H1 (cell line): Measurements from ENCODE around the gene ZNF292. TPM values are rescaled to one million over a fixed set of nuclear protein-coding genes. Genes with fewer than 3 reads are reported as not detected.
"Not testable (repeated sequence)": the region's sequence is repeated elsewhere in the genome, so short reads cannot be mapped to it uniquely, and the experiment has no call there.

ENCODE experiments used
- CTCF ChIA-PET: fragments of 300-600 bp; sonication (Branson Sonifier 250); formaldehyde crosslinking; loops from one replicate; lab custom pipeline; 2021; ENCODE audit not compliant: partially characterized antibody; lab: Charles Lee
- POLR2A ChIA-PET: fragments of 300-600 bp; sonication (Branson Sonifier 250); formaldehyde crosslinking; loops from one replicate; lab custom pipeline; 2021; ENCODE audit warnings: inconsistent platforms; ENCODE audit not compliant: partially characterized antibody; lab: Charles Lee
- DNase-seq, 2 experiments: peaks; one replicate each; pipeline versions ENCODE4 v3.0.0 to v3.0.0-alpha.2; 2010 to 2022; ENCODE audit warnings: low spot score in 2 of 2, low read depth in 1 of 2, mixed read lengths in 1 of 2
- FAIRE-seq: peaks from 2 replicates; lab custom pipeline; 2011; peaks lifted over from hg19 to GRCh38; lab: Jason Lieb, UNC
- H2AFZ ChIP-seq: 2 replicates; pipeline ENCODE4 v1.8.1; 2012; ENCODE audit warnings: low read length, inconsistent platforms
- H2AK5ac ChIP-seq: 2 replicates; pipeline ENCODE4 v1.6.1; 2013; ENCODE audit warnings: low read depth, low read length
- H2BK120ac ChIP-seq: replicated peaks from 2 replicates; pipeline ENCODE3; 2013; ENCODE audit warnings: low read depth, low read length, inconsistent platforms
- H2BK12ac ChIP-seq: 2 replicates; pipeline ENCODE4 v1.6.1; 2013; ENCODE audit warnings: low read depth, low read length
- H2BK15ac ChIP-seq: 2 replicates; pipeline ENCODE4 v1.6.1; 2013; ENCODE audit warnings: low read length
- H2BK20ac ChIP-seq: 2 replicates; pipeline ENCODE4 v1.6.1; 2013; ENCODE audit warnings: low read length
- H2BK5ac ChIP-seq: 2 replicates; pipeline ENCODE4 v1.6.1; 2013; ENCODE audit warnings: low read depth, low read length
- H3K14ac ChIP-seq: 2 replicates; pipeline ENCODE4 v1.6.1; 2013; ENCODE audit warnings: inconsistent platforms; ENCODE audit not compliant: insufficient read length
- H3K18ac ChIP-seq: 2 replicates; pipeline ENCODE4 v1.6.1; 2013; ENCODE audit warnings: low read length; ENCODE audit errors: extremely low read depth
- H3K23ac ChIP-seq: 2 replicates; pipeline ENCODE4 v1.6.1; 2013; ENCODE audit warnings: inconsistent platforms; ENCODE audit not compliant: insufficient read length
- H3K23me2 ChIP-seq: 2 replicates; pipeline ENCODE4 v1.6.1; 2013; ENCODE audit warnings: low read depth, low read length
- H3K27ac ChIP-seq: 2 replicates; pipeline ENCODE4 v1.6.1; 2011; ENCODE audit warnings: low read depth, low read length, inconsistent platforms
- H3K27me3 ChIP-seq, 4 experiments: replicated peaks in 1 of 4; 1 replicate in 1 of 4; 2 replicates in 3 of 4; pipeline versions ENCODE4 v1.6.1 to v1.8.1; 2011 to 2013; ENCODE audit warnings: low read length in 3 of 4, mild to moderate bottlenecking in 3 of 4, inconsistent platforms in 2 of 4, mixed read lengths in 2 of 4, moderate library complexity in 1 of 4; ENCODE audit not compliant: control insufficient read depth in 3 of 4, insufficient read depth in 3 of 4; ENCODE audit errors: extremely low read depth in 1 of 4
- H3K36me3 ChIP-seq, 4 experiments: 2 replicates each; pipeline versions ENCODE4 v1.6.1 to v1.8.1; 2011 to 2013; ENCODE audit warnings: mild to moderate bottlenecking in 4 of 4, low read length in 3 of 4, moderate library complexity in 2 of 4, control low read depth in 1 of 4, inconsistent platforms in 1 of 4; ENCODE audit not compliant: insufficient read depth in 4 of 4, control insufficient read depth in 2 of 4
- H3K4ac ChIP-seq: replicated peaks from 2 replicates; pipeline ENCODE3; 2013; ENCODE audit warnings: low read length, low read depth, mixed read lengths, inconsistent platforms; ENCODE audit not compliant: insufficient read length
- H3K4me1 ChIP-seq, 4 experiments: replicated peaks in 1 of 4; 1 replicate in 1 of 4; 2 replicates in 3 of 4; pipeline versions ENCODE4 v1.6.1 to v1.8.1; 2011 to 2013; ENCODE audit warnings: low read length in 3 of 4, inconsistent platforms in 2 of 4, mixed read lengths in 1 of 4; ENCODE audit not compliant: insufficient read depth in 4 of 4, control insufficient read depth in 3 of 4
- H3K4me2 ChIP-seq, 2 experiments: 2 replicates each; pipeline versions ENCODE4 v1.6.1 to v1.8.1; 2011 to 2013; ENCODE audit warnings: low read depth in 2 of 2, low read length in 2 of 2, control low read depth in 1 of 2, inconsistent platforms in 1 of 2, mild to moderate bottlenecking in 1 of 2; ENCODE audit not compliant: insufficient read depth in 1 of 2
- H3K4me3 ChIP-seq, 4 experiments: fragments of 200-600, 300-600 bp in 1 of 4; sonication (generic), shearing (Covaris generic), sonication (Bioruptor Twin) in 1 of 4; 2 replicates each; pipeline versions ENCODE4 v1.5.1 to v1.8.1; 2011 to 2016; ENCODE audit warnings: low read length in 4 of 4, low read depth in 3 of 4, control low read depth in 2 of 4, inconsistent platforms in 2 of 4, mild to moderate bottlenecking in 2 of 4, mixed read lengths in 1 of 4, moderate library complexity in 1 of 4; ENCODE audit not compliant: insufficient read depth in 2 of 4; ENCODE audit errors: extremely low read depth in 1 of 4
- H3K56ac ChIP-seq: replicated peaks from 2 replicates; pipeline ENCODE3; 2013; ENCODE audit warnings: low read depth, mild to moderate bottlenecking, mixed read lengths, low read length, inconsistent platforms; ENCODE audit not compliant: insufficient read length
- H3K79me1 ChIP-seq: 2 replicates; pipeline ENCODE4 v1.6.1; 2013; ENCODE audit warnings: low read depth, low read length, control low read depth
- H3K79me2 ChIP-seq, 2 experiments: 2 replicates each; pipeline versions ENCODE4 v1.6.1 to v1.8.1; 2012 to 2013; ENCODE audit warnings: low read length in 2 of 2, mild to moderate bottlenecking in 2 of 2, inconsistent platforms in 1 of 2; ENCODE audit not compliant: insufficient read depth in 2 of 2, control insufficient read depth in 1 of 2
- H3K9ac ChIP-seq, 4 experiments: replicated peaks in 1 of 4; 1 replicate in 1 of 4; 2 replicates in 3 of 4; pipeline versions ENCODE4 v1.6.1 to v1.8.1; 2011 to 2013; ENCODE audit warnings: low read depth in 3 of 4, low read length in 3 of 4, control low read depth in 2 of 4, mild to moderate bottlenecking in 2 of 4, moderate library complexity in 2 of 4, inconsistent platforms in 1 of 4; ENCODE audit errors: extremely low read depth in 1 of 4
- H3K9me3 ChIP-seq, 2 experiments: 2 replicates each; pipeline versions ENCODE4 v1.6.1 to v1.8.1; 2012 to 2013; ENCODE audit warnings: mild to moderate bottlenecking in 2 of 2, moderate library complexity in 2 of 2, control low read depth in 1 of 2, inconsistent platforms in 1 of 2, low read depth in 1 of 2, low read length in 1 of 2, mixed read lengths in 1 of 2; ENCODE audit not compliant: insufficient read depth in 2 of 2
- H4K20me1 ChIP-seq, 2 experiments: replicated peaks in 1 of 2; 2 replicates each; pipeline versions ENCODE3 to v1.8.1; 2011 to 2013; ENCODE audit warnings: inconsistent platforms in 2 of 2, low read length in 2 of 2, mild to moderate bottlenecking in 1 of 2; ENCODE audit not compliant: insufficient read depth in 2 of 2, control insufficient read depth in 1 of 2
- H4K5ac ChIP-seq: 2 replicates; pipeline ENCODE4 v1.6.1; 2013; ENCODE audit warnings: low read length, low read depth, mixed read lengths, inconsistent platforms; ENCODE audit not compliant: insufficient read length
- H4K8ac ChIP-seq: 2 replicates; pipeline ENCODE4 v1.8.0; 2013; ENCODE audit warnings: mild to moderate bottlenecking, moderate library complexity, low read length, inconsistent platforms; ENCODE audit not compliant: insufficient read depth; ENCODE audit errors: extremely low read depth
- H4K91ac ChIP-seq: replicated peaks from 2 replicates; pipeline ENCODE3; 2013; ENCODE audit warnings: low read length, mixed read lengths, inconsistent platforms; ENCODE audit not compliant: insufficient read length
- WGBS, 2 experiments: shearing (Covaris generic) in 1 of 2; methylation state at CpG; one replicate each; pipeline versions ENCODE4 v1.1.6 to v1.1.7; 2013 to 2015; ENCODE audit warnings: low lambda C conversion rate in 2 of 2, mixed read lengths in 2 of 2, inconsistent platforms in 1 of 2, low coverage in 1 of 2, missing lambda C conversion rate in 1 of 2; ENCODE audit not compliant: insufficient replicate concordance in 2 of 2, insufficient coverage in 1 of 2, insufficient read length in 1 of 2; ENCODE audit errors: extremely low coverage in 1 of 2, missing lambda C conversion rate in 1 of 2; 5-methylcytosine and 5-hydroxymethylcytosine counted together
- polyA plus RNA-seq, 7 experiments: library from polyadenylated mRNA; depleted of rRNA in 3 of 7; stranded (reverse) in 5 of 7; unstranded in 2 of 7; fragments of >200 nt in 5 of 7; fragments of 200-250 nt in 2 of 7; gene quantifications; 1 replicate in 5 of 7; 2 replicates in 1 of 7; 4 replicates in 1 of 7; pipeline versions ENCODE4 v1.2.1 to v1.2.3, GENCODE V29; 2011 to 2013; ENCODE audit warnings: missing spikeins in 2 of 7, mixed read lengths in 2 of 7
- total RNA-seq: library from RNA; stranded (reverse); fragmentation: NEBNext Ultra II Directional; extraction: Animal tissue kit (Norgen Biotek cat#: 25700); gene quantifications from 2 replicates; pipeline ENCODE4 v1.2.1, GENCODE V29; 2021

The ZNF292 gene
- total and polyA plus RNA-seq, 2 of the 8 experiments (the other 6 are each of a cell fraction or from before 2014, with no cell fraction given), result 6.8 to 44.2 TPM

DNA sequence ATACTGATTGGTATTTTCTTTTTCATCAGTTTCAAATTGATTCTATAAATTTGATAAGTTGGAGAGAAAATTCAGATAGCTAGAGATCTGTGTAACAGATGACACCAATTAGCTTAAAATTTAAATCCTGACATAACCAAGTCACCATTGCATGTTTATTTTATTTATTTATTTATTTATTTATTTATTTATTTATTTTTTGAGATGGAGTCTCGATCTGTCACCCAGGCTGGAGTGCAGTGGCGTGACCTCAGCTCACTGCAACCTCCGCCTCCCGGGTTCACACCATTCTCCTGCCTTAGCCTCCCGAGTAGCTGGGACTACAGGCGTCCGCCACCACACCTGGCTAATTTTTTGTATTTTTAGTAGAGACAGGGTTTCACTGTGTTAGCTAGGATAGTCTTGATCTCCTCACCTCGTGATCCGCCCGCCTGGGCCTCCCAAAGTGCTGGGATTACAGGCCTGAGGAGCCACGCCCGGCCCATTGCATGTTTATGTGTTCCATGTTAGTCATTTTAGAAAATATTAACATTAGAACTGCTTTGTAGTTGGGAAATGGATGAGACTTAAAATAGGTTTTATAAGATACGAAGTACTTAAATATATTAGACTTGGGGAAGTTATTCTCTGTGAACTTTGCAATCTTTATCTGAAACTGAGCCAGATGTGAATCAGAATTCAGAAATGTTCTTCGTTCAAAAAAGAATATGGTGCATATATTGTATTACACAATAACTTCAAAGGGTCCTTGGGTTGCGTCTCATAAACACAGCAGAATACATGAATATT is 42.9 kb downstream of the ZNF292 start:
- not testable (repeated sequence) for H2AK5ac ChIP-seq, H3K4ac ChIP-seq, H3K27ac ChIP-seq, H2AFZ ChIP-seq, H3K27me3 ChIP-seq, H4K8ac ChIP-seq, H2BK20ac ChIP-seq, H3K9me3 ChIP-seq, H3K79me1 ChIP-seq, H3K36me3 ChIP-seq, H4K91ac ChIP-seq, FAIRE-seq, H2BK5ac ChIP-seq, DNase-seq, H4K5ac ChIP-seq, H3K4me3 ChIP-seq, H3K14ac ChIP-seq, H4K20me1 ChIP-seq, H3K9ac ChIP-seq, H3K4me2 ChIP-seq, H2BK120ac ChIP-seq, H2BK15ac ChIP-seq, H3K56ac ChIP-seq, H3K23me2 ChIP-seq, H3K23ac ChIP-seq, H3K18ac ChIP-seq, H2BK12ac ChIP-seq
- 88% methylated on average over 15 of the region's 15 CpGs; no CpG with 5 or more reads in 1 of the 2 experiments for WGBS, 2 experiments
- peaks cover 10 to 98% of the 10 kb centered on the region in 2 experiments for H3K79me2 ChIP-seq
- CTCF ChIA-PET, result interaction anchor here (0.7 to 0.8 kb wide), 2 partner anchors 59 to 1131 kb away, joined by 3 to 4 read pairs; no protein-coding TSS in a partner anchor
- H3K4me1 ChIP-seq, result peaks cover 0 to 11% (median 2%) of the 10 kb centered on the region in 4 experiments; a peak in 4 of 7 replicates
- POLR2A ChIA-PET, result interaction anchor here (1.3 kb wide), 1 partner anchor 26 kb away, joined by 3 read pairs; no protein-coding TSS in a partner anchor
